Stimulated activated CD4-positive, alpha-beta T cell treated with anti-CD3 and anti-CD28 coated beads, Interleukin-15, amount 100 ng/mL, for 1 hour (primary cell): ENCODE measurements around the gene NPAS3.

Source experiments
- DNase-seq, 2 donors: peaks; one replicate each; pipeline ENCODE4 v3.0.0-alpha.2; 2020; ENCODE audit warnings: low read depth in 1 of 2, low spot score in 1 of 2

The NPAS3 gene

DNA sequence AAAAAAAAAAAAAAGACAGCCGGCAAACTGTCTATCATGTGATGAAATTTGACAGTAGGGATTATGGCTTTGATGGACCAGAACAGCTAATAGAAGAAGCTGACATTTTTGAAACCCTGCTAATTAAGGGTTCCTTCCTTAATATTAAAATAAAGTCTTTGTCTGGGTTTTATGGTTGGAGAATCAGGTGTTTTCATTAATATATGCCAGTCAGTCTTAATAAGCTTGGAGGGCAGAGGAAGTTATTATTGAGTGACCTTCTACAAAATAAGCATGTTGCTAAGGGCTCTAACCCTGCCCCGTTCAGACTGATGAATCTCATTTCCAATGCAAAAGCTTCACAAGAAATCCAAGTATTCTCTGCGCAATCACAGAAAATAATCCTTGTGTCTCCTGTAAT is 722.4 kb downstream of the NPAS3 start:
- DNase-seq, result no peak

DNA sequence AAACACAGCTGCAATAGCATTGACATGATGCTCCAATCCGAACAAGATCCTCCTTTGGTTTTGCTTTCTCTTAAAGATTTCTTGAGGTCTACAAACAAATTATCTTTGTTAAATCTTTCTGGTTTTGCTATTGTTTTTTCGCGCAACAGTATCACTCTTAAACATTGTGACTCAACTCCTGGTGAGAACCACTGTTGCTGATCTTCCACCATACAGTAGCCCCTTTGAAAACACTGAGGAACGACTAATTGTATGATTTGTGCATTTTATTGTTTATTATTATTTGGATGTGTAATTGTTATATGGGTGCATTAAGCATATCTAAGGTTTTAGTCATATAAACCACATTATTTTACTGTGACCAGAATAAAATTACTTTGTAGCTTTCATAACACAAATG is 729.4 kb downstream of the NPAS3 start:
- DNase-seq, result no peak

DNA sequence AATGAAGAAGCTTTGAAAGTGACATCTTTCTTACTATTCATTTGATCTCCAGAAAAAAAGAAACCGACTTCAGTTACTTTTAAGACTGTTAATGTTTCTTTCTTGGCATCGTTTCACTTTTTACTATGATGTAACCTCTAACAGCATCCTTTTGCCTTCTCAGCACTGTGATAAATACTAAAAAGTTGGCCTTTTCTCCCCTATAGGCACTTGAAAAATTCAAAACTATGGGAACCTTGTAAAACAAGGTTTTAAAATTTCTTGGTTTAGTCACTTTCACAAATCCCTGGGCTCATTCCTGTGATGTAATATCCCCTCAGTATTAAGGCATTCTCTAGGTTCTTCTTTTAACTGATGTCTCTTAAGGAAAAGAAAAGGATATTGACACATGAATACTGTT is 730.4 kb downstream of the NPAS3 start:
- no peak for DNase-seq

DNA sequence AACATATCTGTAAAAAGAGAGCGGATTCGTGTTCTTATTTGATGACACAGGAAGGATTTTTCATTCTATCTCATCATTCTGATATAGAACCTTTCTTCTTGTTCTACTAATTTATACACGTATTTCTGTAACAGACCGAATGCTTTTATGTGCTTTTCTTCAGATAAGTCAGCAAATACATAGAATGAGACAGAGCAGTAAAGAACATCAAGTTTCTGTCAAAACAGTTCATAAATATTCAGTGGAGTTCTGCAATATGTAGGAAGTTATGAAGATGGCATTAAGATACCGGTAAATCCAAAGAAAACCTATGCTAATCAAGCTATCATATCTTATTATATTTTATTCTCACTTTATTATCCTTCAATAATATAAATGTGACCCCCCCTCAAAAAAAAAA is 731.6 kb downstream of the NPAS3 start:
- DNase-seq, result no peak

DNA sequence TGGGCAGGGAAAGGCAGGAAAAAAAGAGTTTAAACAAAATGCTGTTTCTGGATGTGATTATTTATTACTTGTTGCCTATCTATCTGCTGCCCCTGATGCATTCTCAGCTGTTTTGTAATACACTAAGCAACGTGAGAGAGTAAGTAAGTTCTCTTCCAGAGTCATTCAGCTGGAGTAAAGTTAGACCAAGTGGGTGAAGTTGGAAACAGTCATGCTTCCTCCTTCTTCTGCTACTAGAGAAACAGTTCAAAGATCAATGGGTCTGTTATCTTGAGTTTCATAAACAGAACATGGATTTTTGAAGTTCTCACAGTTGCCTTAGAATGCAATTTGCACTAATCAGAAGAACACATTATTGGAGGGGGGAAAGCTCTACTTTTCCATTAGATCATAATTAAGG is 732.9 kb downstream of the NPAS3 start:
- DNase-seq, result no peak

DNA sequence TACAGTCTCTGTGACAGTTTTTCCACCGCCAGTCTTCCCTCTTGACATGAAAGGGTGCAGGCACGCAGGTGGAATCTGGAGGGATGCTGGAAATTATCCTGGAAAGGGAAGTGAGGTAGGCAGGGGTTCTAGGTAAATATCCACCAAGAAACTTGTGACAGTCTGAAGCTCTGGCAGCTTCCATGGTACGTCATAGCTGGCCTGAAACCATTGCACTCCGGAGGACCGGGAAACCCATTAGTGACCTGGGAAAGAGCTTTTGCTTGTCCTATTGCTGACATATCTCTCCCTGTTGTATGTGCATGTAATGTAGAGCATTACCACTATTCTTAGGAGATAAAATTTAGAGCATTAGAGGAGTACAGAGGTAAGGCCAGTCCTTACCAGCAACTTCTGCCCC is 736.2 kb downstream of the NPAS3 start:
- no peak for DNase-seq

DNA sequence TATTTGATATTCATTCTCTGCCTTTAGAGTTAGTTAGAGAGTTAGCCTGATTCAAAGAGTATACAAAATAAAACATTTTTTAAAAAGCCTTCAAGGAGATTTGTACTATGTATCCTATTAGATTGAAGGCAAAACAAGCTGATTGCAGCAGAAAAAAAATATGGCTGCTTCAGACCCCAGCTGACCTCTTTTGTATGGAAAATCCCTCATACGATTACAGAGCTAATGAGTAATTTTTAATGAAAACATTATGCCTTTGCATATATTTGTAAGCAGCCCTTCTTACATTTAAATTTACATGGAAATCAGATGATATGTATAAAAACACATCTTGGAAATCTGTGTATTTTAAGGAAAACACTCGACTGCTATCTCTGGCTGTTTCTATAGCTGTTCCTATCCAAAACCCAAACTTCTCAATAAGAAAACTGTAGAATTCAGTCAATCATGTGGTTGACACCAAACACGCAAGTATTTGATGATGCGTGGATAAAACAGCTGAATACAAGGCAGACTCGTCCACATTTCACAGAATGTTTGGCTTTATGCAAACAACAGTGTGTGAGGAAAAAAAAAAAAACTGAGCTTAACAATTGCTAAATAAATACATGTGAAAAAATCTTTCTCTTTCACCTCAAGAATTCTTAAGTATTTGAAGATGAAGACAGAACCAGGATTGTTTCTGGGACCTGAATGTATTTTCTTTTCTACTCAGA is 736.9 kb downstream of the NPAS3 start:
- no peak for DNase-seq

DNA sequence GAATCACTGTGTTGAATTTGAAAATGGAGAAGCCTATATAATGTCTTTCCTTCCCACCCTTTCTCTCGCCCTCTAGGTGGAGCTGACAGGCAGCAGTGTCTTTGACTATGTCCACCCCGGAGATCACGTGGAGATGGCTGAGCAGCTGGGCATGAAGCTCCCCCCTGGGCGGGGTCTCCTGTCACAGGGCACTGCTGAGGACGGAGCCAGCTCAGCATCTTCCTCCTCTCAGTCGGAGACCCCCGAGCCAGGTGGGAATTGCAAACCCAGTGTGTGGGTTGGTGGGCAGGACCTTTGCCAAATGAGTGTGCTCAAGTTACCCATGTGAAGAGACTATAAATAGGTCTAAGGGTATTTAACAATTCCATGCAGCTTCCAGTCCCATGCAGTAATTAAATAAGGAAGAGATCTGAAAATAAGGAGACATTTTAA is 737.5 kb downstream of the NPAS3 start:
- no peak for DNase-seq

DNA sequence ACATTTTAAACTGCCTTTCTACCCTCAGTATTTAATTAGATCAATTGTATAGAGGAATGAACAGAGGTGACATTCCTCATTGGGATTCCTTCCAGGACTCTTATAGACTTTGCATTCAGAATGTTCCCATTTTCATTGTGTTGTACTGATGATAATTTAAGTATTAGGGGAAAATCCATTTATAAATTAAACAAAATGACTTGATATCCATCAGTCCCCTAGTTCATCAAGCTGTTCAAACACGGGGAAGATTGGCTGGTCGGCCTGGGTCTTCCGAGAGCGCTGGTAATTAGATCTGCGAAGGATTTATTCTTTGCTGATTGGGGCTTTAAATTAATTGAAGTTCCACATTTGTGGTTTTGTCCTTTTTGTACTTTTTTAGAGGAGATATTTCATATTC is 738.2 kb downstream of the NPAS3 start:
- DNase-seq, result no peak

DNA sequence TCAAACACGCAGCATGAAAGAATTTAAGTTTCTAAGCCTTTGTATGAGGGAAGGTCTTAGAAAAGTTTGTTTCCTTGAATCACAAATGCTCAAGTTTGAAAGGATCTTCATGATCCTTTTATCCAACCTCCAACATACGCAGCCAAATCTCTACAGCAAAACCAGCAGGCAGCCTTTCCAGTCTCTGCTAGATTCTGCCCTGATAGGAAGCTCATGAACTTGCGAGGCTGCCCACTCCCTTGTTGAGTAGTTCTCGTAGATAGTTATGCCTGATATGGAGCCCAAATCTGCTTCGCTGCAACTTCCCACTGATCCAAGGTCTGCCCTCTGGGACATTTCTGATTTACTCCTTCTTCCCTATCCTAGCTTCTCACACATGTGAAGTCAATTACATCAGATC is 739.3 kb downstream of the NPAS3 start:
- DNase-seq, result no peak

DNA sequence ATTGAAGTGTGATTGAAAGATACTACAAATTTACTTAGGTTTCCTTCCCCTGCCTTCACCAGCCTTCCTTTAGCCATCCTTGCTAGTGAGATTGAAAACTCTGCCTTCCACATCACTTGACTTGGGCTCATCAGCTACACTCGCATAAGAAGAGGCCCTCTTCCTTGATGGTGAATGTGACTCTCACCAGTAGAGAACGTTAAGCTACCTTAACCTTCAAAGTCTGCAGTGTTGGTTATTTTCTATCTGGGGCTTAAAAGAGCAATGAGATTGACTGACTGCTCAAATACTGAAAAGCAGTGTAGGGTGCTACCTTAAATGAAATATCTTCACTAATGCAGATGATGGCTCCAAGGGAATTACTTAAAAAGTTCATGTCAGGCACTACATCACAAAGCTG is 740.3 kb downstream of the NPAS3 start:
- DNase-seq, result no peak

DNA sequence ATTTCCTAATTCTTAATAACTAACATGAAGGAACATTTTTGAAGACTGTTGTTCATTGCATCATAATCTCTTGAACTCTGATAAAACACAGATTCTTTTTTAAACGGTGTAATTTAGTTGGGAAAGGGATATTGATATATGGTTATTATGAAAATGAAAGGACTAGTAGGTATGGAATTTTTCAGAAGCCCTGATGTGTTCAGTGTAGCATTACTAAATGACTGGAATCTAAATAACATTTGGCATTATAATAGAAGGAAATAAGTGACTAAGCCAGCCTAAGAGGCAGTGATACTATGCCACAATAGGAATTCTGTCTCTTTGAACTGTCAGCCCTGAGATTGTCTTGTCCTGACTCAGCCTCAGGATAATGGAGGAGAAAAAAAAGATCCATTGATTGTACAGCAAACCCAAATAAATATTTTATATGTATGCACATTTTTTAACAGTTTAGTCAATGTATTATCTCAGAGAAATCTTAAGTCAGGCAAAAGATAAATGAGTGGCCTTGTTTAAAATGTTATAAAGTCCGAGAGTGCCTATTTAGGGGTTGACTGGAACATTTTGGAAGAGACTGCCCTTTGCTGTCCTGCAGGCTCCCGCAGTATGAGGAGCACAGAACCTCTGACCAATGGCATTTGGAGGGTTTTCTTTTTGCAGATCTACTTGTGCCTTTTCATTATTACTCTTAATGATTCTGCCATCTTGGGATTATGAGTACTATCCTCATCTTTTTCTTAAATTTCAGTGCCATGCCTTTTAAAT is 741.0 kb downstream of the NPAS3 start:
- no peak for DNase-seq

DNA sequence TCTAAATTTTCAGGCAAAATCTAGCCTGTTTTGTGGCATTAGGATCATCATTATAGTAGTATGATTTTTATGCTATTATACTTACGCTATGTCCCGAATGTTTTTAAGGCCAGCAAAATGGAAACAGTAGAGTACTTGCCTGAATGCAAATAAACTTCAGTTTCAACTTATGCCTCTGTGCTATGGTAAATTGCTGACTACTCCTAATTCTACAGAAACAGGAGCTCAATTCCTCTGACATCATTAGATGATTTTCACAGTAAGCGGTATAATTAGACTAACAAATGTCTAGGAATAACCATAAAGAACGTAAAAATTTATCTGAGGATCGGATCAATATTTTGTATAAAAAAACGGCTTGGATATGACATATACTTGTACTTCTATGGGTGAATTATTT is 742.2 kb downstream of the NPAS3 start:
- DNase-seq, result no peak

DNA sequence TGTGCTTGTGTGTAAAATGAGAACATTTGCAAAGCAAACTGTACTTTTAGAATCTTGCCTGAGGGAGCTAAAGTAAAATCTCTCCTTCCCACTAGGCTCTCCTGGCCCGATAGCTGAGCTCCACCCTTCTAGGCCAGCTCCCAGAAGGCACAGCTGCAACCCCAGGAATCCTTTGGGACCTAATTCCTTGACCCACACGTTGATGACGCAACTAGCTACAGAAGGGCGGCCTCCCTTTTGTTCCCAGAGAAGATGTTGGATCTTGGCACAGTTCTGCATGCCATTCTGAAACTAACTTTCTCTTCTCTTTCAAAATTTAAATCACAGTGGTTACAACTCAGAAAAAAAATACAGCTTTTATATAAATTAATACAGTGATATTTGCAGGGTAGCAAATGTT is 744.1 kb downstream of the NPAS3 start:
- no peak for DNase-seq

DNA sequence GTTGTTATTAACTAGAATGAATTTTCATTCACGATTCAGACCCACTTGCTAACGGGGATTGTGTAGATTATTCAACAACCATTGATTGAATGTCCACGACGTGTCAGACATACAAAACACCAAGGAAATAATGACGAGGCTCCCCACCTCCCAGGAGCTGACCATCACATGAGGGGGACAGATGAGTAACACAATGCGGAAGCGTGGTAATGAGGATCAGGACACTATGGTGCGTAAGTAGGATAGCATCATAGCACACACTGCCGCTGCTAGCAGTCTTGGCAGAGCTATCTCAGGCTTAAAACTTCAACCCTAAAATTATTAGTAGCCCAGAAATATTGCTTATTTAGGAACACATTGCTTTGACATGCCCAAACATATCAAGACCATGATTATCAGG is 746.3 kb downstream of the NPAS3 start:
- DNase-seq, result no peak

DNA sequence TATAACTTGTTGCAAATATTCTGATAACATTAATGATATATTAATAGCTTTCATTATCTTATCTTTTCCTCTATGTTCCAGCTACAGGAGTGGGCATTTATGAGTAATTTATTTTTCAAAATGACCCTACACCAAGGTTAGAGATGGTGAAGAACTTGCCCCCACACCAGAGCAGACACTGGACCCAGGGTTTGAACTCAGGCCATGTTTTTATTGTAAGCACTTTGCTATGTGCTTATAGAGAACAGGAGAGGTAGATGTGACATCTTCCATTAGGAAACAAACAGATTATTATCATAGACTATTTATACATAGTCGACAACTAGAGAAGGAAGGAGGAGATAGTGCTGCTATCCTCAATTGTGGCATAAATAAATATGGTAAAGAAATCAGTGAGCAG is 747.0 kb downstream of the NPAS3 start:
- DNase-seq, result no peak

DNA sequence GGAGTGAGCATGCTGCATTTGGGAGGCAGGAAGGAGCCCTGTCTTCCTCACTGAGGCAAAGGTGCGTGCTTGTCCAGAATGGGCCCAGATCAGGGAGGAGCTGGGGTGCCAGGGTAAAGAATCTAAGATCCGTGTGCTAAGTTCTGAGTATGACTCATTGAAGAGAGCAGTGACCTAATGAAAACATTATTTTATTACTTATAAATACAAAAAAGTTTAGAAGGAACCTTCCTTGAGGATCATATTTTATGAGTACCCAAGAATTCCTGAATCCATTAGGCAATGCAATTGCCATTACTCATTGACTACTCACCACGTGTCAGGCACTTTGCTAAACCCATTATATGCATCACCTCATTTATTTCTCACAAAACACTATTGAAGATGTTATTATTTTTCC is 747.5 kb downstream of the NPAS3 start:
- no peak for DNase-seq

DNA sequence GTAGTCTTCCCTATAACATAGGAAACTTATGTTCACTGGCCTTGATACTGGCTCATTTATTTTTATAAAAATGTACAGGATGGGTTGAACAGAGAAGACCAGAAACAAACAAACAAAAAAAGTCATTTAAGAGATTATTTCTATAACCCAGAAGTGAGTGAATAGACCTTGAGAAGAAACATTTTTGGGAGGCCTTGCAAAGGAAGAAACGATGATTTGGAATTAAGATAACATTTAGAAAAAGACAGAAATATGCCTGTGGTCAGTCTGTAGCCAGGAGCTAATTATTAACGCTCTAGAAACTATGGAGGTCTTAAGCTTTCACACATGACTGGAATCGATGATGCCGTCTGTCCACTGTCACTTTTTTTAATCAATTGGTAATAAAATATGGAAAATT is 748.2 kb downstream of the NPAS3 start:
- DNase-seq, result no peak

DNA sequence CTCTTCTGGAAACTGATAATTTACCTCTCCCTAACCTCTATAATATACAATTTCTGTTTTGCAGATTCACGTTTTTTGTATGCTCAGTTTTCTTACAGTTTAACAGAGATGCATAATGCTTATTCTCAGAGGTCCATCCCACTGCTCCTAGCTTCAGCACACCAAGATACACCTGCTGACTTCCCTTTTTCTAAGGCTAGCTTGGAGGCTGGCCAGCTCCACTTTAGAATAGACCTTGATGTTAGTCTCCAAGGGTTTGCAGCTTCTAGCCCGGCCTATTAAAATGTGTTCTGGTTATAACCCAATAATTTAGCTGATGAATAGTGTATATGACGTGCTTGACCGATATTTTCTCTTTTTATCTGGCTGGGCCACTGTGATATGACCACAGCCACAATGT is 751.0 kb downstream of the NPAS3 start:
- no peak for DNase-seq

DNA sequence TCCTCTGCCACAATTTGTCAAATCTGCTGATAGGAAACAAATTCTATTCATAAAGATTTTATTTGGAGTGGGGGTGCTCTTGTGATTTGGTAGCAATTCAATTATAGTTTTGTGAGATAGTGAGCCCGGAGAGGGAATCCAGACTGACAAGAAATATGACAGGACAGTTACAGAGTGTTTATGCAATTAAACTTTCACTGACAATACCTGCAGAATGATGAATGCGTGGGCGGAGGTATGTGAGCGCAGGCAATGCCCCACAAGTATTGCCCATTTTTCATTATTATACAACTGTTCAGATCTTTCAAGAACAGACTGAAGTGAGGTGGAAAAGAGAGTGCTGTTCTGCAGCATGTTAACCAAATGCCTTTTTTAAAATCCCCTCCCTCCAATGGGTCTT is 753.2 kb downstream of the NPAS3 start:
- no peak for DNase-seq

DNA sequence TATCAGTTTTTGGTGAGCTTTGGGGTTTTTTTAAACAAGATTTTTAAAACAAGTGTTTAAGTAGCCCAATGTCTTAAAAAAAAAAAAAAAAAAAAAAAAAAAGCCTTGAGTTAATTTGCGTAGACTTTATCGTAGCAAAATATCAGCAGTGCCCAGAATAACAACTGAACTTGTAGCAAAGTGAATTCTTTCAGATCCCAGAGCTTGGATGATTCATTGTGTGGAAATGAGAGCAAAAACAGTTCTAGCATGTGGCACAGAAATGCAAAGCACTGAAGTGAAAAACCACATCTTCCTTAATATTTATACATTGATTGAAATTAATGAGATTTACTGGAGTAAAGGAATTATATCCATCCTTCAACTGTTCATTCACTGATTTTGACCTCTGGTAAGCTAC is 754.1 kb downstream of the NPAS3 start:
- DNase-seq, result no peak

DNA sequence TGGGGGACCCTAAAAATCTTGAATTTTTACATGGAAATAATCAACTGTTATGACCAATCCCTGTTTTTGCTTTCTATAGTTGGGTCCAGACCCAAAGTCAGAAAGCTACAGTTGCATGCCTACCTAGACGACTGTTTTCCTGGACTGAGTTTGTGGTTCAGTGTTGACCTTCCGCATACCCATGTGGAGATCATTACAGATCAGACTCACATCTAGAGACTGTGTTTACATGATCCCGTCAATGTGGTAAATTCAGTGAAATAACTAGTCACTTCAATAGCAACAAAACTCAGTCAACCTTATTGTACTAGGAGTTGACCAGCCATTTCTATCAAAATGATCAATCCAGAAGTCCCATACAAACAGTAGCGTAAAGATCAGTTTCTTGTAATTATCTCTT is 754.6 kb downstream of the NPAS3 start:
- DNase-seq, result no peak

DNA sequence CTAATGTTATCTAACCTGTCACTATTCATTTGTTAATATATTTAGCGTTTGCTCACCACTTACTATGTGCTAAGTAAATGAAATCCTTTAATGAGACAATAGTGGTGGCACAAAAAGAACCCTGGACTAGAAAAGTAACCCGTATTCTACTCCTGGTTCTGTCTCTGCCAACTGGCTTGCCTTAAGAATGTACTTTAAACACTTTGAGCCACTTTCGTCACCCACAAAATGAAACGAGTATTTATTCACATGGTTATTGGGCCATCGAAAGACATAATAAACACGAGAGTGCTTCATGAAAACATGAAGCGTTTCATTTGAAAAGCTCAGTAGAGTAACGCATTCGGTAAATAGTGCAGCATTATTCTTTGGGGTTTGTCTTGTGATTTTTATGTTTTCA is 757.5 kb downstream of the NPAS3 start:
- no peak for DNase-seq
